Measurements from ENCODE around the gene RAB12. TPM values are rescaled to one million over a fixed set of nuclear protein-coding genes. Genes with fewer than 3 reads are reported as not detected.

The RAB12 gene
- total and polyA plus RNA-seq, 2 of the 13 experiments (the other 11 are each of a cell fraction or from before 2014, with no cell fraction given) = 9.5 to 25.3 TPM

GRCh38 chr18:8630546-8630945, 21.3 kb downstream of the RAB12 start (continued):
- no peak for TF ChIP-seq SOX13 (IDR thresholded peaks at IDR 0.05)
- peak in 1 of 2 experiments; percentile 48; a peak in 2 of 4 replicates for TF ChIP-seq SOX13 (CRISPR knock-in tag; conservative IDR thresholded peaks at IDR 0.05 in 1 of 2, IDR thresholded peaks at IDR 0.05 in 1 of 2)
- TF ChIP-seq TCF7 (IDR thresholded peaks at IDR 0.05; ENCODE audit: low read depth) = peak; percentile 55
- no peak for TF ChIP-seq HNF4G (IDR thresholded peaks at IDR 0.05; ENCODE audit: borderline replicate concordance, low read depth, low read length)
- no peak for TF ChIP-seq HNF4G (CRISPR knock-in tag; IDR thresholded peaks at IDR 0.05; ENCODE audit: borderline replicate concordance, low read depth)
- peak in 1 of 2 experiments; percentile 58; a peak in 1 of 4 replicates for TF ChIP-seq EP300 (IDR thresholded peaks at IDR 0.05; ENCODE audit: low read depth in 2 of 2, low read length in 2 of 2)
- no peak for TF ChIP-seq EP300 (CRISPR knock-in tag; IDR thresholded peaks at IDR 0.05; ENCODE audit: borderline replicate concordance)
- TF ChIP-seq ZNF407 (CRISPR knock-in tag; IDR thresholded peaks at IDR 0.05; ENCODE audit: not compliant biosample characterization) = no peak
- TF ChIP-seq, protein P1, sequence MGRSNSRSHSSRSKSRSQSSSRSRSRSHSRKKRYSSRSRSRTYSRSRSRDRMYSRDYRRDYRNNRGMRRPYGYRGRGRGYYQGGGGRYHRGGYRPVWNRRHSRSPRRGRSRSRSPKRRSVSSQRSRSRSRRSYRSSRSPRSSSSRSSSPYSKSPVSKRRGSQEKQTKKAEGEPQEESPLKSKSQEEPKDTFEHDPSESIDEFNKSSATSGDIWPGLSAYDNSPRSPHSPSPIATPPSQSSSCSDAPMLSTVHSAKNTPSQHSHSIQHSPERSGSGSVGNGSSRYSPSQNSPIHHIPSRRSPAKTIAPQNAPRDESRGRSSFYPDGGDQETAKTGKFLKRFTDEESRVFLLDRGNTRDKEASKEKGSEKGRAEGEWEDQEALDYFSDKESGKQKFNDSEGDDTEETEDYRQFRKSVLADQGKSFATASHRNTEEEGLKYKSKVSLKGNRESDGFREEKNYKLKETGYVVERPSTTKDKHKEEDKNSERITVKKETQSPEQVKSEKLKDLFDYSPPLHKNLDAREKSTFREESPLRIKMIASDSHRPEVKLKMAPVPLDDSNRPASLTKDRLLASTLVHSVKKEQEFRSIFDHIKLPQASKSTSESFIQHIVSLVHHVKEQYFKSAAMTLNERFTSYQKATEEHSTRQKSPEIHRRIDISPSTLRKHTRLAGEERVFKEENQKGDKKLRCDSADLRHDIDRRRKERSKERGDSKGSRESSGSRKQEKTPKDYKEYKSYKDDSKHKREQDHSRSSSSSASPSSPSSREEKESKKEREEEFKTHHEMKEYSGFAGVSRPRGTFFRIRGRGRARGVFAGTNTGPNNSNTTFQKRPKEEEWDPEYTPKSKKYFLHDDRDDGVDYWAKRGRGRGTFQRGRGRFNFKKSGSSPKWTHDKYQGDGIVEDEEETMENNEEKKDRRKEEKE (IDR thresholded peaks at IDR 0.05) = no peak
- TF ChIP-seq CEBPB (IDR thresholded peaks at IDR 0.05; ENCODE audit: borderline replicate concordance, low read depth, low read length) = peak; percentile 28; the same call in 1 of the 2 replicates
- TF ChIP-seq FOXP1 (IDR thresholded peaks at IDR 0.05) = no peak
- TF ChIP-seq FOXP1 (CRISPR knock-in tag; IDR thresholded peaks at IDR 0.05) = peak; percentile 28; the same call in 1 of the 2 replicates
- TF ChIP-seq ZSCAN31 (CRISPR knock-in tag; IDR thresholded peaks at IDR 0.05; ENCODE audit: low read depth) = no peak
- no peak for TF ChIP-seq AHDC1 (CRISPR knock-in tag; IDR thresholded peaks at IDR 0.05; ENCODE audit: borderline replicate concordance)

Data from HepG2 (cell line).